Measurements from ENCODE around the gene RSBN1.

- TF ChIP-seq EZH2 (IDR thresholded peaks at IDR 0.05; ENCODE audit: low read length, unreplicated experiment) (no peak), CTCF (conservative IDR thresholded peaks at IDR 0.05; ENCODE audit: low read depth, low read length) (no peak), EZH2phosphoT487 (IDR thresholded peaks at IDR 0.05; ENCODE audit: borderline replicate concordance, low read length) (no peak)
These were observed 2.3 kb downstream of the RSBN1 start for GRCh38 chr1:113809670-113810602.

Measured in PC-3 (cell line).